Central memory CD4-positive, alpha-beta T cell (primary cell): ENCODE results near the gene ABCB10.
A peak's percentile ranks its signal among the peaks of the same experiment; 100 is the strongest.
"Not testable (repeated sequence)": the region's sequence is repeated elsewhere in the genome, so short reads cannot be mapped to it uniquely, and the experiment has no call there.

Experiments
- DNase-seq: peaks from one replicate; pipeline ENCODE4 v3.0.0; 2022

ABCB10 gene

DNA sequence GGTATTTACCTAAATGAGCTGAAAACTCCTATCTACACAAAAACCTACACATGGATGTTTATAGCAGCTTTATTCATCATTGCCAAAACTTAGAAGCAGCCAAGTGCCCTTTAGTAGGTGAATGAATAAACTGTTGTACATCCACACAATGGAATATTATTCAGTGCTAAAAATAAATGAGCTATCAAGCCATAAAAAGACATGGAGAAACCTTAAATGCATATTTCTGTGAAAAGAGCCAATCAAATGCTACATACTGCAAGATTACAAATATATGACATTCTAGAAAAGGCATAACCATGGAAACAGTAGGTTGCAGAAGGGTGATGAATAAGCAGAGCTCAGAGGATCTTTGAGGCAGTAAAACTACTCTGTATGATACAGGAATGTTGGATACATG is 23.3 kb downstream of the ABCB10 start:
- DNase-seq = no peak

DNA sequence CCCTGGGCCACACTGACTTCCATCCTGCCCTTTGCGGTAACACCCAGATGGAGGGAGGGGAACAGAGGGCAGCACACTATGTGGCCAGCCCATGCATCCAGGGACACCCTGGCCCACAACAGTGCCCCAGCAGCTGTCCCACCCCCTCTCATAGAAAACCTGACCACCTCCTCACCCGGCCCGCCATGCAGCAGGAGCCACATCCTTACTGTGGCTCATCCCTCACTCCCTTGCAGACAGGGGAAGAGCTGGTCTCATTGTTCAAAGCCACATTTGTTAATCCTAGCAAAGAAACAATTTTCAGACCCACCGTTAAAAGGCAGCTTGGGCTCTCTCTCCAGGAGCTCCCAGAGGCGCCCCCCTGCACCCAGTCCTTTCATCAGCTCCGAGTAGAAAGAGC is 27.2 kb downstream of the ABCB10 start:
- DNase-seq = no peak

DNA sequence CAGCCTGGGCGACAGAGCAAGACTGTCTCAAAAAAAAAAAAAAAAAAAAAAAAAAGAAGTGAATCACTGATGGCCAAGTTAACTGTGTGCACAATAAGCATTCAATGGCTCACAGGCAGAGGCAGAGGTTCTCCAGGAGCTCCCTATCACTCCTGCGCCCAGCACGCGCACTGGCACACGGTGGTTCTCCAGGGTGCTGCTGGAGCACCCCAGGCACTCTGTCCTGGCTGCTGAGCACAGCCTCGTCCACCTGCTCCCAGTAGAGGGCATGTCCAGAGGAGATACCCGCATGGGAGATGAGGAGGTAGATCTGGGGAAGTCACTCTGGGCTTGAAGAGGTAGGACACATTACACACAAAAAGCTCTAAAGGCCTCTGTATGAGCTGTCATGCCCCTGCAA is 28.9 kb downstream of the ABCB10 start:
- no peak for DNase-seq

DNA sequence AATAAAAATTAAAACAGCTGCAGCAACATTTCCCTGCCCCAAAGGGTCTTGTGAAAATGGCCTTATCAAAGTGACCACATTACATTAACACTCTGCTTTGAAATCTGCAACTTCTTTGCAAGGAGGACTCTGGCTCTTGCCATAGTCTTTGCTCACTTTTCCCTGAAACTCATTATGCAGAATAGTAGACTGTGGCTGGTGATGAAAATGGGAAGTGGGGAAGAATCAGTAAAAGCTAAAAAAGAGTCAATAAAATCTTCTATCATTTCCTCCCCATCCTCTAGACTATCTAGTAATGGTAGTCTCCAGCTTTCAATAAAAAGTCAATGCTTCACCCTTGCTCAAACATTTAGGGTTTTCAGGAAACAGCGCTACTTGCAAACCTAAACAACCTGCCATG is 31.8 kb downstream of the ABCB10 start:
- no peak for DNase-seq

DNA sequence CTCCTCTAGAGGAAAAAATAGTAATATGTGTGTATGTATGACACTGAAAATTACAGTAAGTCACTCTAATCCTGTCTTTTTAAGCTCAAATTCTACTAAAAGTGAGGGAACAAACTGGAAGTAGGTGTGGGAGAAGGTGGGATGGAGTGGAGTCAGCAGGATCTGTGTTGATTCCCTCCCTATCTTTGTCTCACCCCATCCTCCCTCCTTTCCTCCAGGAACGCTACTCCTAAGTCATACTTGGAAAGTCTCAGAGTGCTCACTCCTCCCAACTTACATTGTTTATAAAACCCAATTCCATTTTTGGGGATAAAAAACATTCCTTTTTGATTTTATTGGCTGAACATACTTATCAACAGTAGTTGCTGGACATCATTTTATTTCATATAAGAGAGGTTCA is 35.5 kb downstream of the ABCB10 start:
- DNase-seq = no peak

DNA sequence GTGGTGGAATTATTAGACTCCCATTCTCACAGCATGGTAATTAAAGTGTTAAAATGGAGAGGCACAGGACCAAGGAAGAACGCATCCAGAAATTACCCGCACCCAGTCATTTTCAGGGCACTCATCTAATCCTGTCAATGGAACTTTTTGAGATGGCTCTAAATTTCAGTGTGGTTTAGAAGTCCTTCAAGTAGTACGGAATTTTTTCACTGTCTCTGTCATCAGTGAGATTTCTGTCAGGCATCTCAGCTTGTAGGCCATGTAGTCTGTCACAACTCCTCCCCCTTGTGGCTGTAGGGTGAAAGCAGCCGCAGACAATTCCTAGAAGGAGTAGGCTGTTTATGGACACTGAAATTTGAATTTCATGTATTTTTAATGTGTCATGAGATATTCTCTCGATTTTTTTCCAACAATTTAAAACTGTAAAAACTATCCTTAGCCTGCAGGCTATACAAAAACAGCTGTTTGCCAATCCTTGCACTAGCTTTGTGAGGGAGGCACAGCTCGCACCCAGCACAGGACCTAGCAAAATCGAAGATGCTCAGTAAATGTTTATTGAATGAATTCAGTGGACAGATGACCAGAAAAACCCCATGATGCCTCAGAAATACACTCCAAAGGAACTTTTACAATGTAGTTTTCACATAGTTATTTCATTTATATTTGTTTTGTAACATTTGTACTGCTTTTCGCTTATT is 43.8 kb downstream of the ABCB10 start:
- DNase-seq = peak; percentile 64

DNA sequence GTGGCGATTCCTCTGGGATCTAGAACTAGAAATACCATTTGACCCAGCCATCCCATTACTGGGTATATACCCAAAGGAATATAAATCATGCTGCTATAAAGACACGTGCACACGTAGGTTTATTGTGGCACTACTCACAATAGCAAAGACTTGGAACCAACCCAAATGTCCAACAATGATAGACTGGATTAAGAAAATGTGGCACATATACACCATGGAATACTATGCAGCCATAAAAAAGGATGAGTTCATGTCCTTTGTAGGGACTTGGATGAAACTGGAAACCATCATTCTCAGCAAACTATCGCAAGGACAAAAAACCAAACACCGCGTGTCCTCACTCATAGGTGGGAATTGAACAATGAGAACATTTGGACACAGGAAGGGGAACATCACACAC is 46.9 kb downstream of the ABCB10 start:
- DNase-seq = not testable (repeated sequence)

DNA sequence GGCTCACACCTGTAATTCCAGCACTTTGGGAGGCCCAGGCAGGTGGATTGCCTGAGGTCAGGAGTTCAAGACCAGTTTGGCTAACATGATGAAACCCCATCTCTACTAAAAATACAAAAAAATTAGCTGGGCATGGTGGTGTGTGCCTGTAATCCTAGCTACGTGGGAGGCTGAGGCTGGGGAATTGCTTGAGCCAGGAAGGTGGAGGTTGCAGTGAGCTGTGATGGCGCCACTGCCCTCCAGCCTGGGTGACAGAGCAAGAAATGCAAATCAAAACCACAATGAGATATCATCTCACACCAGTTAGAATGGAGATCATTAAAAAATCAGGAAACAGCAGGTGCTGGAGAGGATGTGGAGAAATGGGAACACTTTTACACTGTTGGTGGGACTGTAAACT is 47.3 kb downstream of the ABCB10 start:
- not testable (repeated sequence) for DNase-seq

DNA sequence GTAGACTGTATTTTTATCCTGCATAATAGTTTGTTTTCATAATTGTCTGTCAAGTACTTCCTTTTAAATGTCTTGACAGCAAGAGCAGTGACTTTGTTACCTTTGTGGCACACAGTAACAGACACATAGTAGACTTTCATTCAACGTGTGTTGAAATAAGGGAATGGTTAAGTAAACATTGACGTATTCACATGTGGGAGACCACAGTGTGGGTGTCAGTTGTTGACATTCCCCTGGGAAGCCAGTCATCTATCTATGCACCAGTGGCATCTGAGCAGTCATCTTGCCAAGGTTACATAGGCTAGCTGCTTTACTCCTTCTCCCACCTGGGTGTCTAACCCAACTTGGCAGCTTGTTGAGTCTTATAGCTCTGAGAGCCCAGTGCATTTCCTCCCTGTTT is 48.9 kb downstream of the ABCB10 start:
- no peak for DNase-seq

DNA sequence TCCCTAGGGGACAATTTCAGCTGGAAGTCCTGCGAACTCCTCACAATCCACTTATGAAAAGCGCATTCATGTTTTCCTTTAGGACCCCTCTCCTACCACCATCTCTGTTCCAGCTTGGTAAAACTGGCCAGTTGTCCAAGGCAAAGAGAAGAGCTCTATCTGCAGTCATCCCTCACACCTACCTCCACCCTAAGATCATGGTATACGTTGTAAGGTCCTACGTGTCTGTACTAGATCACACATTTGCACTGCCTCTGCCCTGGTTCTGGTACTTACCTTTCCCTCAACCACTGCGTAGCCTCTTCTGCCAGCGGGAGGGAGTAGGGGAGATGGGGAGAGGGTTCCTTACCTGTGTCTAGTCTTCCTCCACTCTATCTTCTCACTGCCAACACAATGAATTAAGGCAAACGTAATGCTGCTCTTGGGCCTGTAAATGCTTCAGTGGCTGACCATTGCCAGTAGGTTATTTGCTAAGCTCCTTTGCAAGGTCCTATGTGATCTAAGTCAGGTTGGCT is 49.6 kb downstream of the ABCB10 start:
- DNase-seq = no peak

DNA sequence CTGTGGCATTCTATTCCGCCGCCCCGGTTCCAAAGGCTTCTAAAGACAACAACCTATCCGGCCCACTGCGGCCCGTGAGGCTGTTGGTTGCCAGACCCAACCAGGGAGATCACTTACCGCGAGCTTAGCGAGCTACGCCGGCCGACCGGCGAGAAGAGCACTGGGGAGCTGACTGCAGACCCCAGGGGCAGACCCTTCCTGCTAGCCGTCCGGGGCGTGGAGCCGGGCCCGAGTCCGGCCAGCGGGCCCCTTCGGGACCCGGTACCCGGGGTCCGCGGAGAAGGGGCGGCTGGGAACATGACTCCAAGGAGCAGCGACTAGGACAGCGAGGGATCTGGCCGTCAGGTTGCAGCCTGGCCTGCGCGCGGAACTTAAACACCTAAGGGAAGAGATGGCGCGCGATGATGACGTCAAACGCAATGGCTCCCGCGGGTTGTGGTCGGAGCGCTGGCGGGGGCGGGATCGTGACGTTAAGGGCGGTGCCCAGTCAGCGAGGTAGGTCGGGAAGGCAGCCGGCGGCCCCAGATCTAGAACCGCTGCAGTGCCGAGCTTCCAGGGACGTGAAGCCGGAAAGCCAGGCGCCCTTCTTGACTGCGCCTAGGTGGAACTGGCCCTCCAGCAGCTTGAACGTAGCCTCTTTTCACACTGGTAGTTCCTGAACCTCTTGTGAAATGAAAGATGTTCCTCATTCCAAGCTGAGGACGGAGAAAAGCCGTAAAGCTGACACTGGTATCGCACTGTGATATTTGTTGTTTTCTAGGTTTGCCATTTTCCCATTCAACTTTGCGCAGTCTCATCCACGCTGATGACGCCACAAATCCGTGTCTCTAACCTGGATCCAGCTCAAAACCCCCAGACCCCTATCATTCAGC is 50.3 kb downstream of the ABCB10 start, which contains the start of gene NUP133:
NUP133 (minus strand) TSS at position 391 of the 872 bp plus-strand sequence; CDS start at position 299, 92 bp downstream.
- peak; percentile 95 for DNase-seq

DNA sequence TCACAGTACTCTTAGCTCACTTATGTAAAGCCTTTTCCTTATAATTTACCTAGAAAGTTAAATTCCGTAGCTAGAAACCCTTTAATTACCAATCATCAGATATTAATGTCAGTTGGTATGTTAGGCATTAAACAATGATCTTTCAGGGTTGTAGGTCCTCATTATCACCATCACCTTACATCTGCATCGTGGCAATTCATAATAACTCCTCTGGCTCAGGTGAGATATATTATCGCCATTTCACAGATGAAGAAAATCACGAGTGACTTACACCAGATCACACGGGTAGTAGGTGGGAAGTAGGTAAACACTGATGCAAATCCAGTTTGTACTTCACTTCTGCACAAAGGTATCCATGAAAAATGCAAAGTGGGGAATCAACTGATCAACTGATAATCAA is 51.0 kb downstream of the ABCB10 start:
- no peak for DNase-seq

DNA sequence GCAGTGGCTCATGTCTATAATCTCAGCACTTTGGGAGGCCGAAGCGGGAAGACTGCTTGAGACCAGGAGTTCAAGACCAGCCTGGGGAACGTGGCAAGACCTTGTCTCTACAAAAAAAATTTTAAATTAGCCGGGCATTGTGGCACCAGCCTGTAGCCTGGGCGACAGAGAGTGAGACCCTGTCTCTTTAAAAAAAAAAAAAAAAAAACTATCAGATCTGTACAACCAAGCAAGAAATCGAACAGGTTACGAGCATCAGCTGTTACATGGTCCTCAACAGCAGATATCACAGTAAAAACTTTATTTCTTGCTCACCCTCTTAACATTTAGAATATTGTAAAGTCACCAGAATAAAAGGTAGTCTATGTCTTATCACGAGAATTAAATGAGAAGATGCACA is 51.9 kb downstream of the ABCB10 start:
- DNase-seq = no peak

DNA sequence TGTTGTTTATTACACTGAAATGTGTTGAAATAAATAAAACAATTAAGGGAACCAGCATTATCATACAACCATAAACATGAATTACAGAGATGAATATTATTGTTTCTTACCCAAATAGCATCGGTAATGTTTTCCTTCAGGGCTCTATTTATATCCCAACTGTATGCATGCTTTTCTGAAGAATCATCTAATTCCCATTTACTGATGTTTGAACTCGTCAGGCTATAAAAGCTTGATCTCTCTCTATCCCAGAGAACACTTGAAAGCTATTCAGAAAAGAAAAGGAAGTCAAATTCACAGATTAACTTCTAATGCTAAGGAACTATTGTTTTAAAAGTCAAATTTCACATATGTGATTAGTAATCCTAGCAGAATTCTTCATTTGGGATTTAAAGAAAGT is 62.7 kb downstream of the ABCB10 start:
- no peak for DNase-seq

DNA sequence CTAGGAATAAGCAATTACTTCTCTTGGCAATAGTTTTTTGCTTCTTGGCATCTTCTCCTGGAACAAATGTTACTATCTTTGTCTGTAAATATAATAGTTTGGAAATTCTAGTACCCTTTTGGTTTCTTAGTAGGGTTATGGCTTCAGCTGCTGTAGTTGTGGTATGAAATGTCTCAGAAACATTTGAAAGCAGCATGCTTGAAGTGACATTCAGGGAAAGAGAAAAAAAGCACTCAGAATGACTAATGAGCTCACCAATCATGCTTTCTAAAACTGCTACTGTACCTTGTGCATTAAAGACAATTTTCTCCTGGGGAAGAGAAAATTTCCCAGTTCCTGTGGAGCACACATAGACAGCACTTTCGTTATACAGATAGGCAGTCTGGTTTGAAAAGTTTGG is 71.3 kb downstream of the ABCB10 start:
- DNase-seq = no peak

DNA sequence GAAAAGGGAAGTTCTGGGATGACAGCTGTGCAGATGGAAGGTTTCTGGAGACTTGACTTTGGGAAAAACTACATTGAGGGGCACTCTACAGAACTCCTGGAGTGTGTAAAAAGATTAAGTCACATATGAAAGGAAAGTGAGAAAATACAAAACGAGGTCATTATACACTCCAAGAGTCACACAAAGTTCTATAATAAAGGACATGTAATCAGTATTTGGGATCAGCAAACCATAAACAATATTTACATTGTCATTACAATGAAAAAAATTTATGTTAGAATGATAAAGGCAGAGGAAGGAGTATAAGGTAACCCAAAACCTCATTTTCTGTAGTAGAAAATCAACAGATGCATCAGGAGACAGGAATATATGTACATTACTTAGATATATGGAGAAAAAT is 73.2 kb downstream of the ABCB10 start:
- no peak for DNase-seq

DNA sequence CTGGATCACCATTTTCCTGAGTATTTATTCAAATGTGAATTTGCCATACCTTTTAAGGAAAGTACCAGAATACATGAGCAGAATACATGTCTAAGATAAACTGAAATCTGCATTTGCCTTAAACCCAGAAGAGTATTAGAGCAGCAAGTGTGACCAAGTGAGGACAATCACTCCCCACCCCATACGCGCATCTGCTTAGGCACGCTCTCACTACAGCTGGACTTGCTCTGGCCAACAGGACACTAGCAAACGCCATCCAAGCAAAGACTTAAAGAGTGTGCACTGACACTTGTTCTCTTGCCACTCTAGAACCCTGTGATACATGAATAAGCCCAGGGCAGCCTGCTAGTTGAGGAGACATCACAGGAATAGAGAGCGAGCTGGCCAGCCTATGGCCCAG is 76.0 kb downstream of the ABCB10 start:
- no peak for DNase-seq

DNA sequence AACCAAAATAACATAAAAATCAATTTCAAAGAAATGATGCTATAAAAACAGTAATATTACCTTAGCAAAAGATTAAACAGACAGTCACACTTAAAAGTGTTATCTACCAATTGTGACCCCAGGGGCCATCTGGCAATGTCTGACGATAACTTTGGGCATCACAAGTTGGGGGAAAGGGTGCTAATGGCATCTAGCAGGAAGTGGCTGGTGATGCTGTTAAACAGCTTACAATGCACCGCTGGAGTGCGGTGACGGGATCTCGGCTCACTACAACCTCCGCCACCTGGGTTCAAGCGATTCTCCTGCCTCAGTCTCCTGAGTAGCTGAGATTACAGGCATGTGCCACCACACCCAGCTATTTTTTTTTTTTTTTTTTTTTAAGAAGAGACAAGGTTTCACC is 78.0 kb downstream of the ABCB10 start:
- no peak for DNase-seq

DNA sequence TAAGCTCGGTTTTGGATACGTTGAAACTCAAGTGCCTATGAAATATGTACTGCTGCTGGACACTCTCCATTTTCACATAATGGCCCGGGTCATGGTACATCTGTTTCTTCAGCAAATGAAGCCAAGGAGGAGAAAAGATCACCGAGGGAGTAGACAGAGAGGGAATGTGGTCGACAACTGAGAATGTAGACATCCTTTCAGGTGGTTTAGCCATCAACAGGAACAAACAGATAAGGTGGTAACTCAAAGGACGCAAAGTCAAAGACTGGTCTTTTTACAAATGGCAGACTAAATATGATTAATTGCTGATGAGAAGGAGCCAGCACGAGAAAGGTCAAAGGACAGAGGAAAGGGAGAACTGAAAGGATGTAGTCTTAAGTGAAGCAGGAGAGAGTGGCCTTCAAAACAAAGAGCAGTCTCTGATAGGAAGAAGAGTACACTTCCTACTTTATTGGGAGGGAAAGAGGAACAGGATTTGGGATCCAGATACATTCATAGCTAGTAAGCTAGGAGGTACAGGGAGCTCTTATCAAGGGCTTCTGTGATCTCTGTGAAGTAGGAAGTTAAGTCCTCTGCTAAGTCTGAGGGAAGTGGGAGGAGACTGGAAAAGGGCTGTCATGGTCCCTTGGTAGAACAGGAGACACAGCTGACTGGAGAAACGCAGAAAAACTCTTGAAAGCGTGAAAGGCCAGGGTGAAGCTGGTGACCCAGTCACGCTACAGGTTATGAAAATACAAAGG is 78.7 kb downstream of the ABCB10 start:
- DNase-seq = no peak

DNA sequence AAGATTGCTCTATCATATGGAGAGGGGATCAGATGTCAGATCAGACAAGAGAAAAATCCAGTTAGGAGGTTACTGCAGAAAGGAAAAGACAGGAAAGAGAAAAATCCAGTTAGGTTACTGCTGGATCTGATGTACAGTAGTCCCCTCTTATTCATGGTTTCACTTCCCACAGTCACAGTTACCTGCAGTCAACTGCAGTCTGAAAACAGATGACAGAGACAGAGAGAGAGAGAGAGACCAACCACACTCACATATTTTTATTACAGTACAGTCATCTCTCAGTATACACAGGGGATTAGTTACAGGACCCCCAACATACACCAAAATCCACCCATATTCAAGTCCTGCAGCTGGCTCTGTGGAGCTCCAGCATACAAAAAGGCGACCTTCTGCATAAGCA is 79.7 kb downstream of the ABCB10 start:
- DNase-seq = no peak

DNA sequence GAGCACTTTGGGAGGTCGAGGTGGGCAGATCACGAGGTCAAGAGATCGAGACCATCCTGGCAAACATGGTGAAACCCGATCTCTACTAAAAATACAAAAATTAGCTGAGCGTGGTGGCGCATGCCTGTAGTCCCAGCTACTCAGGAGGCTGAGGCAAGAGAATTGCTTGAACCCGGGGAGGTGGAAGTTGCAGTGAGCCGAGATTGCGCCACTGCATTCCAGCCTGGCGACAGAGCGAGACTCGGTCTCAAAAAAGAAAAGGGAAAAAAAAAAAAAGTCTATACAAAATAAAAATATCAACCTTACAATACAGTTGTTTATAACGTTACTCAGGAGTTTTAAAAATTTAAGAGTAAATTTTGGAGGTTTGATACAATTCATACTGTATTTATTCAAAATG is 82.6 kb downstream of the ABCB10 start:
- not testable (repeated sequence) for DNase-seq

DNA sequence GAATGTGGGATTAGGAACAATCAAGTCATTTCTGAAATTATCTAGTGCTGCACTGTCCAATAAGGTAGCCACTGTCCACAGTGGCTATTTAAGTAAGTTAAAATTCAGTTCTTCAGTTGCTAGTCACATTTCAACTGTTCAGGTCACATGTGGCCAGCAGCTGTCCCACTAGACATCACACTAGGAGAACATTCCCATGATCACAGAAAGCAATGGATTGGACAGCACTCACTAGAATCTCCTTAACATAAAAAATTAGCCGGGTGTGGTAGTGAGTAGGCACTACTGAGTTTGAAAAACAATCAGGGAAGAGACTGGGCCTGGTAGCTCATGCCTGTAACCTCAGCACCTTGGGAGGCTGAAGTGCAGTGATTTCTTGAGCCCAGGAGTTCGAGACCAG is 84.0 kb downstream of the ABCB10 start:
- DNase-seq = no peak

DNA sequence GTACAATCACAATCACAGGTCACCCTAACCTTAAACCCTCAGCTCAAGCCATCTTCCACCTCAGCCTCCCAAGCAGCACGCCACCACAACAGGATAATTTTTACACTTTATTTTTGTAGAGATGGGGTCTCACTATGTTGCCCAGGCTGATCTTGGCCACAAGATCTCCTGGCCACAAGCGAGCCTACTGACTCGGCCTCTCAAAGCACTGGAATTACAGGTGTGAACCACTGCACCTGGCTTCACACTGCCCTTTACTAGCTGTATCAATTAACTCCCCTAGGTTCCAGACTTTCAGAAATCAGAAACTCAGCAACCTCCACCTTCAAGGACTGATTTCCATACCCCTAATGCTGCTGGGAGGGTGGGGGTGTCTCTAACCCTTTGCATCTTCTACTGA is 87.3 kb downstream of the ABCB10 start:
- DNase-seq = no peak
